ENCODE results near the gene MYO1F.
"Not testable (repeated sequence)": the region's sequence is repeated elsewhere in the genome, so short reads cannot be mapped to it uniquely, and the experiment has no call there.

Gene MYO1F

GRCh38 chr19:8564866-8565265 lies 12.4 kb downstream of the MYO1F start:
- DNase-seq (ENCODE audit: low read depth) = not testable (repeated sequence)

- DNase-seq (ENCODE audit: low read depth) = no peak
Measured at GRCh38 chr19:8561075-8561764, 16.0 kb downstream of the MYO1F start.

- DNase-seq (ENCODE audit: low read depth) = no peak
Measured at GRCh38 chr19:8558325-8558724, 18.9 kb downstream of the MYO1F start.

- DNase-seq (ENCODE audit: low read depth) = no peak
Measured at GRCh38 chr19:8557642-8558238, 19.5 kb downstream of the MYO1F start.

- not testable (repeated sequence) for DNase-seq (ENCODE audit: low read depth)
Measured at GRCh38 chr19:8553729-8554128, 23.5 kb downstream of the MYO1F start.

- DNase-seq (ENCODE audit: low read depth) = no peak
Measured at GRCh38 chr19:8552810-8553209, 24.4 kb downstream of the MYO1F start.

- no peak for DNase-seq (ENCODE audit: low read depth)
Measured at GRCh38 chr19:8550070-8550469, 27.2 kb downstream of the MYO1F start.

GRCh38 chr19:8545743-8546142 lies 31.5 kb downstream of the MYO1F start:
- no peak for DNase-seq (ENCODE audit: low read depth)

GRCh38 chr19:8544168-8544567 lies 33.1 kb downstream of the MYO1F start:
- no peak for DNase-seq (ENCODE audit: low read depth)

- no peak for DNase-seq (ENCODE audit: low read depth)
Measured at GRCh38 chr19:8539621-8540149, 37.6 kb downstream of the MYO1F start.

- DNase-seq (ENCODE audit: low read depth) = no peak
Measured at GRCh38 chr19:8537099-8537498, 40.1 kb downstream of the MYO1F start.

- DNase-seq (ENCODE audit: low read depth) = no peak
Measured at GRCh38 chr19:8536282-8536681, 41.0 kb downstream of the MYO1F start.

- no peak for DNase-seq (ENCODE audit: low read depth)
Measured at GRCh38 chr19:8532225-8532624, 45.0 kb downstream of the MYO1F start.

- no peak for DNase-seq (ENCODE audit: low read depth)
Measured at GRCh38 chr19:8531470-8531869, 45.8 kb downstream of the MYO1F start.

- DNase-seq (ENCODE audit: low read depth) = no peak
Measured at GRCh38 chr19:8530061-8530679, 47.1 kb downstream of the MYO1F start.

GRCh38 chr19:8529369-8530006 lies 47.8 kb downstream of the MYO1F start:
- no peak for DNase-seq (ENCODE audit: low read depth)

GRCh38 chr19:8528500-8528899 lies 48.7 kb downstream of the MYO1F start:
- DNase-seq (ENCODE audit: low read depth) = no peak

GRCh38 chr19:8526345-8527091 lies 50.7 kb downstream of the MYO1F start:
- no peak for DNase-seq (ENCODE audit: low read depth)

GRCh38 chr19:8525401-8525684 lies 51.9 kb downstream of the MYO1F start:
- no peak for DNase-seq (ENCODE audit: low read depth)

GRCh38 chr19:8519388-8519787 lies 57.9 kb downstream of the MYO1F start:
- no peak for DNase-seq (ENCODE audit: low read depth)

- no peak for DNase-seq (ENCODE audit: low read depth)
Measured at GRCh38 chr19:8518536-8518935, 58.7 kb downstream of the MYO1F start.

Data from stimulated activated CD8-positive, alpha-beta memory T cell treated with anti-CD3 and anti-CD28 coated beads, Interleukin-12 subunit alpha, Interleukin-12 subunit beta, amount 100 ng/mL, for 1 hour (primary cell).